Neutrophil (primary cell): Measurements from ENCODE around the gene LCP2.

ENCODE experiments used
- H3K27ac ChIP-seq: fragments of 200-600 bp; sonication (generic); 2 replicates; pipeline ENCODE4 v1.5.1; 2016; ENCODE audit warnings: mild to moderate bottlenecking, moderate library complexity
- H3K27me3 ChIP-seq: fragments of 200-600 bp; sonication (generic); 2 replicates; pipeline ENCODE4 v1.6.0; 2016; ENCODE audit warnings: mild to moderate bottlenecking
- H3K36me3 ChIP-seq: fragments of 200-600 bp; sonication (generic); 2 replicates; pipeline ENCODE4 v1.5.1; 2017
- H3K4me1 ChIP-seq, 2 experiments: fragments of 200-600 bp in 1 of 2; sonication (generic) in 1 of 2; 1 replicate in 1 of 2; 2 replicates in 1 of 2; pipeline versions ENCODE4 v1.5.1 to v1.6.1; 2013 to 2016; ENCODE audit warnings: low read depth in 1 of 2, low read length in 1 of 2, mild to moderate bottlenecking in 1 of 2, moderate library complexity in 1 of 2; ENCODE audit not compliant: control insufficient read depth in 1 of 2, insufficient read depth in 1 of 2
- H3K4me3 ChIP-seq, 2 experiments: fragments of 200-600 bp in 1 of 2; sonication (generic) in 1 of 2; 1 replicate in 1 of 2; 2 replicates in 1 of 2; pipeline ENCODE4 v1.5.1; 2013 to 2016; ENCODE audit warnings: low read depth in 1 of 2, low read length in 1 of 2, mild to moderate bottlenecking in 1 of 2, moderate library complexity in 1 of 2
- H3K9me3 ChIP-seq: fragments of 200-600 bp; sonication (generic); 2 replicates; pipeline ENCODE4 v1.5.1; 2016
- TF ChIP-seq, protein P1 (sequence below): fragments of 200-600 bp; sonication (generic); IDR thresholded peaks from 2 replicates; pipeline ENCODE4 v1.5.1; 2016; ENCODE audit warnings: antibody characterized with exemption

Gene LCP2

DNA sequence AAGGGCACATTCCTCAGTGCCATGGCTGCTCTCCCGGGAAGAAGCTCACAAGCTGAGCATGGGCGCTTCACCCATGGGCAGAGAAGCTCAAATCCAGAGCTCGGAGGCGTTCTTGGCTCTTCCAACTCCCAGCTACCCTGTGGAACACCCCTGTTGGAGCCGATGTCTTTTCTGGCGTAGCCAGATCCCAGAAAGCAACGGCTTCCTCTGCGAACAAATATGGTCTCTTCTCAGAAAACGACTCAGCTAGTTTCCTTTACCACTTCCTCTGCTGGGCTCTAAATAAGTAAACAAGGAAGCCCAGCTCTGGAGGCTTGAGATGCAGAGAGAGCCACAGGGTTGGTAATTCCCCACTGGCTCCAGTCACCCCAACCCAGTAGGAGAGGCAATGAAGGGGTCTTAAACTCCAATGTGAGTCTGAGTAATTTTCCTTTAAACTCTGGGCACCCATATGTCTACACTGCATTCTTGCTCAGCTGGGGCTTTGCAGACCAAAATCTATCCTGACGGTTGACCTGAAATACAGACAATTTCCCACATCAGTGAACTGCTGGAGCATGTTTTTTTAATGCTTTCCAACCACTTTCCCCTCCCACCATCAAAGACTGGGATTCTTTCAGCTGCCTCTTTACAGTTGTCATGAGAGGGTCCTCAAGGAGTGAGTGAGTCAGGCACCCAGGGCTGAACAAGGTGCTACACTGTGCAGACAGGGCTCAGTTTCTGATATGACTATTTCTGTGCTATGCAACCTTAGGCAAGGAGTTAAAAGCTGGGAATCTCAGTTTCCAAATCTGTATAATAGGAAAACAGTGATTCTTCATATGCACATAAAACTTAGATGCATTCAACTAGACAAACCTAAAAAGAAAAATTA, at the start of gene LCP2:
Gene LCP2 (minus strand): TSS at position 189 of the 874 bp plus-strand sequence. CDS start 166 bp downstream, at position 23.
- Histone ChIP-seq H3K27ac (peak within 1 kb of the TSS; percentile 97), H3K4me1 (peaks cover 80 to 84% of the 10 kb centered on the region in 2 experiments), H3K4me3 (peak within 1 kb of the TSS; percentile 82 to 96)

DNA sequence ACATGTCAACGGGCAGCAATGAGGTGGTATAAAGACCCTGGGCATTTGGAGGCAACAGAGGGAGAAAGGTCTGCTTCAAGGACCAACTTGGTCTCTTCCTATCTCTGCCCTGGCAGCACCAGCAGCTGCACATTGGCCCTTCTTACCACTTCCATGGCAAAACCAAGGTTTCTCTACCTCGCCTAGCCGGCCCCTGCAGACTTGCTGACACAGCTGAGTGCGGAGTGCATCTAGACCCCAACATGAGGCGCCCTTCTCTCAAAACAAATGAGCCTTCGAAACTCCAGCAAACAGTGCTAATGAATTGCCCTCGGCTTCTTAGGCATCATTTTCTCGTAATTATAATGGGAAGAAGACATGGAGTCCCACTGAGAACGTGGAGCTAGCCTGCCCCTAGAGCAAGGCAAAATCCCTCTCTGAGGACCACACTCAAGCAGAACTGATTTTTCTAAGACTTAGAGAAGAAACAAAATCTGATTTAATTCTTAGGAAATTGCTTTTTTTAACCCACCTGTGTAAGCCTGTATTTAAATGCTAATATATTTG, 49.5 kb upstream of the LCP2 start:
- H3K4me3 ChIP-seq, result no peak overlapping the region
- no peaks in the 10 kb centered on the region for H3K36me3 ChIP-seq
- TF ChIP-seq, protein P1, sequence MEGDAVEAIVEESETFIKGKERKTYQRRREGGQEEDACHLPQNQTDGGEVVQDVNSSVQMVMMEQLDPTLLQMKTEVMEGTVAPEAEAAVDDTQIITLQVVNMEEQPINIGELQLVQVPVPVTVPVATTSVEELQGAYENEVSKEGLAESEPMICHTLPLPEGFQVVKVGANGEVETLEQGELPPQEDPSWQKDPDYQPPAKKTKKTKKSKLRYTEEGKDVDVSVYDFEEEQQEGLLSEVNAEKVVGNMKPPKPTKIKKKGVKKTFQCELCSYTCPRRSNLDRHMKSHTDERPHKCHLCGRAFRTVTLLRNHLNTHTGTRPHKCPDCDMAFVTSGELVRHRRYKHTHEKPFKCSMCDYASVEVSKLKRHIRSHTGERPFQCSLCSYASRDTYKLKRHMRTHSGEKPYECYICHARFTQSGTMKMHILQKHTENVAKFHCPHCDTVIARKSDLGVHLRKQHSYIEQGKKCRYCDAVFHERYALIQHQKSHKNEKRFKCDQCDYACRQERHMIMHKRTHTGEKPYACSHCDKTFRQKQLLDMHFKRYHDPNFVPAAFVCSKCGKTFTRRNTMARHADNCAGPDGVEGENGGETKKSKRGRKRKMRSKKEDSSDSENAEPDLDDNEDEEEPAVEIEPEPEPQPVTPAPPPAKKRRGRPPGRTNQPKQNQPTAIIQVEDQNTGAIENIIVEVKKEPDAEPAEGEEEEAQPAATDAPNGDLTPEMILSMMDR, result no peak
- peaks cover 7 to 8% of the 10 kb centered on the region in 2 experiments for H3K4me1 ChIP-seq
- no peaks in the 10 kb centered on the region for H3K27me3 ChIP-seq
- H3K9me3 ChIP-seq, result no peaks in the 10 kb centered on the region
- no peak overlapping the region for H3K27ac ChIP-seq

More for the DNA sequence above, at the start of gene LCP2:
- H3K36me3 ChIP-seq, result peaks cover 25% of the 10 kb centered on the region
- no peaks in the 10 kb centered on the region for H3K27me3 ChIP-seq
- TF ChIP-seq, protein P1, result peak; percentile 10
- no peaks in the 10 kb centered on the region for H3K9me3 ChIP-seq

GRCh38 chr5:170345971-170346370, 48.4 kb upstream of the LCP2 start:
- no peak overlapping the region for H3K27ac ChIP-seq
- peaks cover 9 to 10% of the 10 kb centered on the region in 2 experiments for H3K4me1 ChIP-seq
- H3K27me3 ChIP-seq, result no peaks in the 10 kb centered on the region
- TF ChIP-seq, protein P1, result no peak
- no peaks in the 10 kb centered on the region for H3K9me3 ChIP-seq
- H3K36me3 ChIP-seq, result no peaks in the 10 kb centered on the region
- no peak overlapping the region for H3K4me3 ChIP-seq

- H3K9me3 ChIP-seq, result no peaks in the 10 kb centered on the region
- TF ChIP-seq, protein P1, result no peak
- peaks cover 21 to 23% of the 10 kb centered on the region in 2 experiments for H3K4me1 ChIP-seq
- H3K4me3 ChIP-seq, result no peak overlapping the region
- no peaks in the 10 kb centered on the region for H3K36me3 ChIP-seq
- no peak overlapping the region for H3K27ac ChIP-seq
- H3K27me3 ChIP-seq, result no peaks in the 10 kb centered on the region
These were observed 45.6 kb upstream of the LCP2 start for GRCh38 chr5:170343177-170343576.

- Histone ChIP-seq H3K27me3 (no peaks in the 10 kb centered on the region), H3K9me3 (no peaks in the 10 kb centered on the region), H3K4me1 (peaks cover 30 to 33% of the 10 kb centered on the region in 2 experiments), H3K27ac (no peak overlapping the region), H3K36me3 (no peaks in the 10 kb centered on the region), H3K4me3 (no peak overlapping the region)
- TF ChIP-seq, protein P1, result no peak
These were observed 44.7 kb upstream of the LCP2 start for GRCh38 chr5:170342153-170342725.
